MM.1S (cell line): ENCODE measurements around the gene DENND5B.

ENCODE experiments used
- DNase-seq: peaks from one replicate; pipeline ENCODE4 v3.0.0-alpha.2; 2015
- H2AFZ ChIP-seq: fragments of 300-600 bp; sonication (generic); 2 replicates; pipeline ENCODE4 v1.6.0; 2016; ENCODE audit warnings: antibody characterized with exemption, low read length
- H3F3A ChIP-seq: fragments of 300-600 bp; sonication (generic); 2 replicates; pipeline ENCODE4 v1.6.1; 2016; ENCODE audit warnings: mild to moderate bottlenecking, antibody characterized with exemption, low read length, moderate library complexity, mixed read lengths; ENCODE audit not compliant: insufficient read depth
- H3K27ac ChIP-seq: fragments of 300-600 bp; sonication (generic); 2 replicates; pipeline ENCODE4 v1.5.1; 2016; ENCODE audit warnings: mild to moderate bottlenecking, low read length
- H3K27me3 ChIP-seq: fragments of 300-600 bp; sonication (generic); replicated peaks from 2 replicates; pipeline ENCODE4 v1.6.0; 2016; ENCODE audit warnings: low read length; ENCODE audit not compliant: insufficient read depth
- H3K36me3 ChIP-seq: fragments of 300-600 bp; sonication (generic); replicated peaks from 2 replicates; pipeline ENCODE4 v1.6.1; 2016; ENCODE audit warnings: mild to moderate bottlenecking, low read length, mixed read lengths; ENCODE audit not compliant: insufficient read depth
- H3K4me1 ChIP-seq: fragments of 300-600 bp; sonication (generic); 2 replicates; pipeline ENCODE4 v1.6.1; 2016; ENCODE audit warnings: low read length, mixed read lengths
- H3K4me2 ChIP-seq: fragments of 300-600 bp; sonication (generic); 2 replicates; pipeline ENCODE4 v1.6.0; 2016; ENCODE audit warnings: low read depth, low read length
- H3K4me3 ChIP-seq: fragments of 300-600 bp; sonication (generic); 2 replicates; pipeline ENCODE4 v1.5.1; 2016; ENCODE audit warnings: low read length, mixed read lengths
- H3K79me2 ChIP-seq: fragments of 300-600 bp; sonication (generic); 2 replicates; pipeline ENCODE4 v1.6.1; 2016; ENCODE audit warnings: mixed run types, low read length, mixed read lengths
- H3K9ac ChIP-seq: fragments of 300-600 bp; sonication (generic); 2 replicates; pipeline ENCODE4 v1.6.1; 2016; ENCODE audit warnings: low read length, mixed read lengths
- H3K9me2 ChIP-seq: fragments of 300-600 bp; sonication (generic); replicated peaks from 2 replicates; pipeline ENCODE4 v1.6.1; 2016; ENCODE audit warnings: mild to moderate bottlenecking, low read length, mixed read lengths; ENCODE audit not compliant: insufficient read depth
- H3K9me3 ChIP-seq: fragments of 300-600 bp; sonication (generic); replicated peaks from 2 replicates; pipeline ENCODE4 v1.6.1; 2016; ENCODE audit warnings: mild to moderate bottlenecking, low read length, mixed read lengths; ENCODE audit not compliant: insufficient read depth
- H4K20me1 ChIP-seq: fragments of 300-600 bp; sonication (generic); 2 replicates; pipeline ENCODE4 v1.6.1; 2016; ENCODE audit warnings: mild to moderate bottlenecking, low read length, moderate library complexity, mixed read lengths; ENCODE audit not compliant: insufficient read depth
- EZH2 ChIP-seq: fragments of 300-600 bp; sonication (generic); optimal IDR thresholded peaks from 2 replicates; pipeline ENCODE3; 2017; ENCODE audit warnings: low read depth, mild to moderate bottlenecking, antibody characterized with exemption, low read length, mixed read lengths
- EZH2phosphoT487 ChIP-seq: fragments of 300-600 bp; sonication (generic); IDR thresholded peaks from 2 replicates; pipeline ENCODE4 v1.6.1; 2018; ENCODE audit warnings: antibody characterized with exemption, low read length
- TF ChIP-seq, protein P1 (sequence below): fragments of 300-600 bp; sonication (generic); IDR thresholded peaks from 2 replicates; pipeline ENCODE4 v1.5.1; 2016; ENCODE audit warnings: antibody characterized with exemption, low read length, mixed read lengths

Gene DENND5B

DNA sequence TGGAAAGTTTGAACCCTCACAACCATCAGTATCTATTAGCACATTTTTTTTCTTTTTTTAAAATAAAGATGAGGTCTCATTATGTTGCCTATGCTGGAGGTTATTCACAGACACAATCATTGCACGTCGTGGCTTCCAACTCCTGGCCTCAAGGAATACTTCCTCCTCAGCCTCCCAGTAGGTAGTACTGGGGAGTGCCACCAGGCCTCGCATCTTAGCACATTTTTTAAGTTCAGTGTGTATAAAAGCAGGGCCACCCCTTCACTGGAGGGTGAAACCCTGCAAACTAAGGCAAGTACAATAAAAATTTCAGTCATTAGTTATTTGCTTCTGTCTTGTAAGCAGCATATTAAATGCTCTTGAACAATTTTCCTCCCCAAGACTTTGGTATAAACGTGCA, 150.8 kb downstream of the DENND5B start:
- Histone ChIP-seq H3K4me1 (no peaks in the 10 kb centered on the region), H3K9me3 (no peaks in the 10 kb centered on the region), H3K9ac (no peak overlapping the region), H3K36me3 (no peaks in the 10 kb centered on the region), H2AFZ (no peak overlapping the region), H3K27me3 (no peaks in the 10 kb centered on the region), H3K4me3 (no peak overlapping the region), H4K20me1 (no peaks in the 10 kb centered on the region), H3K27ac (no peak overlapping the region), H3K4me2 (no peak overlapping the region), H3F3A (no peaks in the 10 kb centered on the region), H3K79me2 (no peaks in the 10 kb centered on the region), H3K9me2 (no peaks in the 10 kb centered on the region)
- no peak for TF ChIP-seq EZH2phosphoT487
- TF ChIP-seq EZH2, result no peak
- TF ChIP-seq, protein P1, sequence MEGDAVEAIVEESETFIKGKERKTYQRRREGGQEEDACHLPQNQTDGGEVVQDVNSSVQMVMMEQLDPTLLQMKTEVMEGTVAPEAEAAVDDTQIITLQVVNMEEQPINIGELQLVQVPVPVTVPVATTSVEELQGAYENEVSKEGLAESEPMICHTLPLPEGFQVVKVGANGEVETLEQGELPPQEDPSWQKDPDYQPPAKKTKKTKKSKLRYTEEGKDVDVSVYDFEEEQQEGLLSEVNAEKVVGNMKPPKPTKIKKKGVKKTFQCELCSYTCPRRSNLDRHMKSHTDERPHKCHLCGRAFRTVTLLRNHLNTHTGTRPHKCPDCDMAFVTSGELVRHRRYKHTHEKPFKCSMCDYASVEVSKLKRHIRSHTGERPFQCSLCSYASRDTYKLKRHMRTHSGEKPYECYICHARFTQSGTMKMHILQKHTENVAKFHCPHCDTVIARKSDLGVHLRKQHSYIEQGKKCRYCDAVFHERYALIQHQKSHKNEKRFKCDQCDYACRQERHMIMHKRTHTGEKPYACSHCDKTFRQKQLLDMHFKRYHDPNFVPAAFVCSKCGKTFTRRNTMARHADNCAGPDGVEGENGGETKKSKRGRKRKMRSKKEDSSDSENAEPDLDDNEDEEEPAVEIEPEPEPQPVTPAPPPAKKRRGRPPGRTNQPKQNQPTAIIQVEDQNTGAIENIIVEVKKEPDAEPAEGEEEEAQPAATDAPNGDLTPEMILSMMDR, result no peak
- DNase-seq, result no peak

DNA sequence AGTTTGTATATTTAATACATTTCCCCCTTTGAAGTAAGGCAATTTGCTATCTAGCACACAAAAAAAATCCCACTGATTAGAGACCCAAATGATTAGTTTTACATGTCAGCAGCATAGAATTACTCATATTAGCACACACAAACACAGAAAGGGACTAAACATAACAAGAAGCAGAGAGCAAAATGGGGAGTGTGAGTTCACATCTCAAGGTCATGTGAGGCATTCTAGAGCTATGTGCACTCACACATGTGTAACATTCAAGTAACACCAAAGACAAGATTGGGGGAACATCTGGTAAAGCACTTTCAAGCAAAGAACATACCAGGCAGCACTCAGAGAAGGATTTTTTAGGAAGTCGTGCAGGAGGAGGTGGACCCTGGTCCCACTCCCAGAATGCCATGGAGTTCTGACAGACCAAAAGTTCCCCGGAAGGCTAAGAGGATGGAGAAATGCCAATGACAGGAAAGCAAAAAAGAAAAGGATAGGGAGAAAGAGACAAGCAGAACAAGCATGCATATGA, 159.2 kb downstream of the DENND5B start:
- Histone ChIP-seq H2AFZ (no peak overlapping the region), H3K27ac (no peak overlapping the region), H3K27me3 (no peaks in the 10 kb centered on the region), H3K9me2 (no peaks in the 10 kb centered on the region), H3K4me3 (no peak overlapping the region), H4K20me1 (no peaks in the 10 kb centered on the region), H3K9ac (no peak overlapping the region), H3F3A (no peaks in the 10 kb centered on the region), H3K4me2 (no peak overlapping the region), H3K79me2 (no peaks in the 10 kb centered on the region), H3K4me1 (no peaks in the 10 kb centered on the region), H3K9me3 (no peaks in the 10 kb centered on the region), H3K36me3 (no peaks in the 10 kb centered on the region)
- no peak for DNase-seq
- TF ChIP-seq EZH2 (no peak), EZH2phosphoT487 (no peak)
- TF ChIP-seq, protein P1, result no peak

- H3K9me3 ChIP-seq, result no peaks in the 10 kb centered on the region
- no peak overlapping the region for H2AFZ ChIP-seq
- no peaks in the 10 kb centered on the region for H3K36me3 ChIP-seq
- no peak overlapping the region for H3K4me2 ChIP-seq
- H3K27me3 ChIP-seq, result no peaks in the 10 kb centered on the region
- no peaks in the 10 kb centered on the region for H3F3A ChIP-seq
- 0 out of 2 replicates have a peak, but pooled peaks cover 4% of the 10 kb centered on the region for H3K4me1 ChIP-seq
- no peaks in the 10 kb centered on the region for H3K79me2 ChIP-seq
- no peaks in the 10 kb centered on the region for H3K9me2 ChIP-seq
- no peak overlapping the region for H3K27ac ChIP-seq
- TF ChIP-seq EZH2, result no peak
- TF ChIP-seq EZH2phosphoT487, result no peak
- TF ChIP-seq, protein P1, result no peak
- no peaks in the 10 kb centered on the region for H4K20me1 ChIP-seq
- DNase-seq, result no peak
- no peak overlapping the region for H3K9ac ChIP-seq
- H3K4me3 ChIP-seq, result no peak overlapping the region
Observed at GRCh38 chr12:31423405-31423804, 167.5 kb downstream of the DENND5B start.
